GM18861 (cell line): ENCODE data around the gene RBM38.

ENCODE experiments used
- ATAC-seq: cut with Tn5 transposase; IDR thresholded peaks from one replicate; pipeline ENCODE4 v1.9.1; 2021; ENCODE audit not compliant: unreplicated experiment

The RBM38 gene

DNA sequence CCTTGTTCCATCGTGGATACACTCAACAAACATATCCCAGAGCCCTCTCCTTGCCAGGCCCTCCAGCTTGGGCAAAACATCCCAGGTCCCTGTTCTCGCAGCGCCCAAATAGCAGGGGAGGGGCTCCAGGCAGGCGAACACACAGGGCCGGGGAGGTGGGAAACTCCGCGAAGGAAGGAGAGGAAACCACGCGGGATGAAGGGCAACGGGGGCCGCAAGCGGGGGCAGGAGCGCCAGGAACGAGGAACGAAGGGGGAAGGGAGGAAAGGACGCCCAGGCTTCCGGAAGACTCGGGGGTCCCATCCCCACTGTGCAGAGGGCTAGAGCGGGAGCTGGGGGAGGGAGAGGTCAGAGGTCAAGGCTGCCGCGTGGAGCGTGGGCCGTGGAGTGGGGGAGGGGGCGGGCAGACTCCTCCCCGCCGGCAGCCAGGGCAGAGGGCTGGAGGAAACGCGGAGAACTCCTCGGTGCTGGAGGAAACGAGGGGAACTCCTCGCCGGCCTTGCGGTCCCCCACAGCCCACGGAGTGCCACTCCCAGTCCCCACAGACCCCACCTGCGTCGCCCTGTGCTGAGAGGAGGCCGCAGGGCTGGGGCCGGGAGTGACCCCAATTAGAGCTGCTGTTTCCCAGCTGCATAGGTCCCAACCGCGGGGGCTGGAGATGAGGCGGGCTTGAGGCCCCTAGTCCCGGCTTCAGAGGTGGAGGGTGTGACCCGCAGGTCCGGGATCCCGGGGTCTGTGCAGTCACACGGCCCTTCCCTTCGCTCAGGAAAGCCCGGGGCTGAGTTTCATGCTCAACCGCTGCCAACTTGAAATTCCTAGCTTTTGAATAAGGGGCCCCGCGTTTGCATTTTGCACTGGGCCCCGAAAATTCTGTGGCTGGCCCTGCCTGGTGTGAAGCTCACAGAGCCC is 1.2 kb upstream of the RBM38 start:
- no peak for ATAC-seq

DNA sequence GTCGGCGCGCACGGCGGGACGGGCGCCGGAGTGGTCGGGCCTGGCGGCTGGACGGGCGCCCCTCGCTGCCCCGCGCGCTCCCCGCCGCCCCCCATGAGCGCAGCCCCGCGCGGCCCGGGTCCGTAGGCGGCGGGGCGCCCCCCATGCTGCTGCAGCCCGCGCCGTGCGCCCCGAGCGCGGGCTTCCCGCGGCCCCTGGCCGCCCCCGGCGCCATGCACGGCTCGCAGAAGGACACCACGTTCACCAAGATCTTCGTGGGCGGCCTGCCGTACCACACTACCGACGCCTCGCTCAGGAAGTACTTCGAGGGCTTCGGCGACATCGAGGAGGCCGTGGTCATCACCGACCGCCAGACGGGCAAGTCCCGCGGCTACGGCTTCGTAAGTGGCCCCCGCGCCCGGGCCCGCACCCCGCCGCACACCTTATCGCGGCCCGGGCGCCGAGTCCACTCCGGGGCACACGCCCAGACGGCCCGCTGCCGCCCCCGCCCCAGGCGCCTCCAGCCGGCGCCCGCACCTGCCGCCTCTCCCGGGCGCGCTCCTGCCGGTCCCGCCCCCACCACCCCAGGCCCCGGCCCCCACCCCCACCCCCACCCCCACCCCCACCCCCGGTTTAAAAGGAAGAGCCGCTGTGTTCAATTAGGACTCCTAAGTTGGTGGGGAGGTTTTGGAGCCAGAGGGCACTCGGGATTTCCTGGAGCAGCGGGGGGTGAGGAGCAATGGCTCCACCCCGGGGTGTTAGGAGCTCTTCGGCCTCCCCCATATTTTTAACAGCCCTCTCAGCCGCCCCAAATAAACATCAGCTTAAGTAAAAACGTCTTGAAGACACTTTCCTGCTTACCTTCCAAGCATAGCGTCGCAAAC is 474 bp downstream of the RBM38 start:
- no peak for ATAC-seq

DNA sequence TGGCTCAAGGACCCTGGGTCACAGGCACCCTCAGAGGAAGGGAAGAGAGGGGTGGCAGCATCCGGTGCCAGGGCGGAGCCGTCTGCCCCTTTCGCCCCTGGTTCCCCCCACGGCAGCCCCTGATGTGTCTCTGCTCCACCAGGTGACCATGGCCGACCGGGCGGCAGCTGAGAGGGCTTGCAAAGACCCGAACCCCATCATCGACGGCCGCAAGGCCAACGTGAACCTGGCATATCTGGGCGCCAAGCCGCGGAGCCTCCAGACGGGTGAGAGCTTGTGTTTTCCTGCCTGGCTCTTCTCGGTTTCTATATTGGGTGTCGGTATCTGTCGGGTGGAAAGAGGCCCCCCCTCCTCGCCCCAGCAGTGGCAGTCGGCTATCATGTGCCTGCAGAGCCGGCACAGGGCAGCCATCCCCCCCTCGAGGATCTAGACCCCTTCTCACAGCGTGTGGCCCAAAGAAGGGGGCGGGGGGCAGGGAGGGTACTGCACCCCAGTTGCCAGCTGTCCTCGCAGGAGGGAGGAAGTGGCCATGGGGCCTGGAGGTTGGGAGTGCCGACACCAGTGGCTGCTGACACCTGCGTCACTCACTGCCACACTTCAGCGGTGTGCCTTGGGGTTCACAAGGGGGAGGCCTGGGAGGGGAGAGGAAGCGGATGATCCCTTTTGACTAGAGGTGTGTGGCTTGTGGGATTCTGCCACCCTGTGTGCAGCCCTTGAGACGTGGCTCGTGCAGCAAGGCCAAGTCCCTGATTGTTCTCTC is 1.5 kb downstream of the RBM38 start:
- ATAC-seq = no peak

DNA sequence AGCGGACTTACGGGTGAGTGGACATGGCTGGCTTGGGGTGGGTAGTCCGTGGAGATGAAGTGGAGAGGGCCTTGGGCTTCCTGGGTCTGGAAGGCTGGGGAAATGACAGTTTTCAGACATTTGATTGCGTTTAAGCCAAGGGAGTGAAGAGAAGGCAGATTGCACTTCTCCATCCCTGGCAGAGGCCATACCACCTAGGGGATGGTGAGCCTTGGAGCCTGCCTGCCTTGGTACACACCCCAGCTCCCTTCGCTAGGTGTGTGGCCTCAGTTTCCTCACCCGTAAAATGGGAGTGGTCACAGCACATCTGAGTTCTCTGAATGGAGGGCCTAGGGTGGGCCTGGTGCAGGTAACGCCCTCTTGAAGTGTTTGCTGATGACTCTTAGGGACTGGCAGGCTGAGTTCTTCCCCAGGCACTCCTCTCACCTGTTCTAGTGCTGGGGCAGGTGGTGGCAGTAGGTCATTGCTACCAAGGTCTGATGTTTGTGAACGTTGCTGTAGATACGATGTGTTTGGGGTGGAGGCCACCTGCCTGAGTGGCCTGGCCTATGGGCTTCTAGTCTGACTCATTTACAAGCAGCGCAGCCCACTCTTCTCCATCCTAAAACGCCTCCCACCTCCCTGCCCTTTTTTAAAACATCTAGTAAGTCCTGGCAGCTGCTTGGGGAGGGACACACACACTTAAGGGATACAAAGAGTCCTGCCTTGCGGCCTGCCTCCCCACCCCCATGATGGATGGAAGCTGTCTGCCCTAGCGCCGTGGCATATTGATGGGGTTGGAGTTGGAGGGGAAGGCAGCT is 2.3 kb downstream of the RBM38 start:
- no peak for ATAC-seq

DNA sequence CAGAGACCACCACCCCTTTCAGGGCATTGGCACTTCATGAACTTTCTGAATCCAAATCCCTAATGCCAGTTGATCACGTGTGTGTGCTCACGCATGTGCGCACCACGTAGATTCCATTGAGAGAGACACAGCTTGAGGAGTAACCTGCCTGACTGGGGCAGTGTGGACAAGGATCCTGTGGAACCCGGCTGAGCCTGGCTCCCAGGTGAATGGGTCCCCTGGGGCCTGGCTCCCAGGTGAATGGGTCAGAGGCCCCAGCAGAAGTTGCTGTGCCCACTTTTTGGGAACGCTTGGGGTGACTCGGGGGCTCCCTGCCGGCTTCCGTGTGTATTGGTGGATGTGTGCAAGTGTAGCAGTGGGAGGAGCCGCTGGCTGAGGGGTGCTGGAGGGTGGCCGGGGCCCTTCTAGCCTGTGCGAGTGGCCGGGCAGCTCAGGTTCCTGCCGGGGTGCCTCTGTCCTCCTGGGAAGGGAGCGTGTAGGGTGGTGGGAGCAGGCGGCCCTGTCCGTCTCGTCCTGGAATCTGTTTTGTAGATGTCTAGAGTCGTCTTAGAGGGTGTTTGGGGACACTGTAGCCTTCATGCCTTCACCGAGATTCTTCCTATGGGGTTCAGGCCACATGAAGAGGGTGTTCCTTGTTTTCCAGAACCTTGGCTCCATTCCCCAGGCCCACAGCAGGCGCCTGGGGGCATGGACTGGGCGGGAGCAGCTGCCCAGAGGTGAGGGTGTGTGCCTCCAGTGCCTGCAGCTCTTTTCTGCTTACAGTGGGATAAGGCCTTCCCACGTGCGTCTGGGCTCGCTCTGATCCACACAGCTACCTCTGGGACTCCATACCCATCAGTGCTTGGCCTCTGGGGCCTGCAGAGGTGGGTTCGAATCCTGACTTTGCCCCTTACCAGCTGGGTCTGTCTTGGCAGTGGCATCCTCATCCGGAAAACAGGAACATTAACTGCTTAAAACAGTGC is 3.2 kb downstream of the RBM38 start:
- ATAC-seq = no peak

DNA sequence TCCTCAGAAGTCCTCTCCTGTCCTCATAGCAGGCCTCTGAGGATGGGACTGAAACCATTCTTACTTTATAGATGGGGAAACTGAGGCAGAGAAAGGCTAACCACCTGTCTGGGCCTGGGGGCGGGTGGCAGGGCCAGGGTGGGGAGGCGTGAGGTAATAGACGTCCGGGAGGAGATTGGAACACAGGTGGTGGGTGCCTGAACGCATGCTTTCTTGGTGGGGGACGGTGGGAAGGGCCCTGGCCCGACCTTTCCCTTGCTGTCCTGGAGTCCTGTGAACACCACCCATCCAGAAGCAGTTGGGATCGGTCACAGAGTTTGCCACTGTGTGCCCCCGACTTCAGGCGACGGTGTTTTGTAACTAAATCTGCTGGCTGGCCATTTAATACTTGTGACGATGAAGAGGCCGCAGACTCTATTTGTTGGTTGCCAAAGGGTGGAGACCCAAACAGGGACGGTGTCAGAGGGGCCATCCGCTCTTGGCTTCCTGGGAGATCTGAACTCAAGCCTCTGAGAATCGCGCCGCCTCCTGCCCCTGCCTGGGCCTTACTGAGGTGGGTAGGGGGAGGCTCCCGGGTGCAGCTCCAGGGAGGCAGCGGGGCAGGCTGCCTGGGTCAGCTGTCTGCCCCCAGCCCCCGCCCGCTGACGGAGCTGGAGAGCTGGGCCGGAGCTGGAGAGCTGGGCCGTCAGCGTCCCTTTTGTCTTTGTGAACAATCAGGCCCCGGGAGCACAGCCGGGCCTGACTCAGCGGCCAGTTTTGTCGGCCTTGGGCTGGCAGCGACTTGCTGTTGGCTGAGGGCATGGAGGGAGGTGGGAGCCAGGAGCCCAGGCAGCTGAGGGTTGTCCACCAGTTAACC is 4.1 kb downstream of the RBM38 start:
- no peak for ATAC-seq

DNA sequence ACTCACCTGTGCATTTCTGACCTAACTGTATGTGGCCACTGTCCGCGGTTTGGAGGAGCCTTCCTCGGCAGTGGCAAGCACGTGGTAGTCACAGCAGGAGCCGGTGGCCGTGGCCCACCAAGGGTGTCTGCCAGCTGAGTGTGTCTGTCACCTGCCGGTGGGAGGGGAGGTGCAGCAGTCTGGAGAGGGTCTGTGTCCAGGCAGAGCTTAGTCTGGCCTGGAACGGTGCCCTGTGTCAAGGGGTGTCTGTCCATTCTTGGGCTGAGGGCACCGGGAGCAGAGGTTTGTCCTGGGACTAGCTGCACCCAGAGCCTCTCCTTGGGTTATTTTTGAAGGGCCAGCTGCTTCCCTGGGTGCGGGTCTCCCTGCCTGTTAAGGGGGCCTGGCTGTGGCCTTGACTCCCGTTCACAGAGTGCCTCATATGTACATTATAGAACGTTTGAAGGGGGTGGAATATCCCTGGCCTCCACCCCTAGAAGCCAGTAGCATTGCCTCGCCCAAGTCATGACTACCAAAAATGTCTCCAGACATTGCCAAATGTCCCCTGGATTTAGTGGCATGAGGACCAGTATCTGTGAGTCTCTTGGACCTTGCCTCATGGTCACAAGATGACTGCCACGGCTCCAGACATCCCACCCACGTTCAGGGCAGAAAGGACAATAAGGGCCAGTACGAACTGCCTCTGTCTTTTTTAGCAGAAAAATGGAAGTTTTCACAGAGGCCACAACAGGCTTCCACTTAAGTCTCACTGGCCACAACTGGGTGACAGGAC is 5.2 kb downstream of the RBM38 start:
- no peak for ATAC-seq

DNA sequence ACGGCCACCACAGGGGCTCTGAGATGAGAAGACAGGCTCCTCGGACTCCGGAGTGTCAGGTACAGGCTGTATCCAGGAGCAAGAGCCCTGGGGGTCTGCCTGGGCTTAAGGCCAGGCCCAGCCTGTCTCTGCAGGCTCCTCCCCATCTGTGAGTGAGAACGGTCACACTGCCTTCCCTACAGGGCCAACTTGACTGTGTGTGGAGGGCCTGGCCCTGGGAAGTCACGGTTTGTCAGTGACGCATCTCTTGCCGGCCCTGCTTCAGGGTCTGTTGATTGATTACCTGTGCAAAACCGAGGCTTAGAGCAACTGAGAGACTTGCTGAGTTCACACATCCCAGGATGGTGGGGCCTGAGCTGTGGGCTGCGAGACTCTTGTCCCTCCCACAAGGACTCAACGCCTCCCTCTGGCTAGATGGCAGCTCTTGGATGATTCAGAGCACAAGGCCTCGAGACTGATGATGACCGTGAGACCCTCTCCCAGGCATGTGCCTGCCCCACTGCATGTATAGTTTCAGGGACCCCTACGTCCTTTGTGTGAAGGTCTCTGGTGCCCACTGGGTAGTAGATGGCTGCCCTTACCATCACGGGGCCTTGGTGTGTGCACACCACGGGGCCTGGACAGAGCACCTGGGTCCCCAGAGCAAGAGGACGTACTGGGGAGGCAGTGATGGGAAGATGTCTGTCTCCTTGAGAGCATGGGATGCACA is 5.9 kb downstream of the RBM38 start:
- no peak for ATAC-seq

DNA sequence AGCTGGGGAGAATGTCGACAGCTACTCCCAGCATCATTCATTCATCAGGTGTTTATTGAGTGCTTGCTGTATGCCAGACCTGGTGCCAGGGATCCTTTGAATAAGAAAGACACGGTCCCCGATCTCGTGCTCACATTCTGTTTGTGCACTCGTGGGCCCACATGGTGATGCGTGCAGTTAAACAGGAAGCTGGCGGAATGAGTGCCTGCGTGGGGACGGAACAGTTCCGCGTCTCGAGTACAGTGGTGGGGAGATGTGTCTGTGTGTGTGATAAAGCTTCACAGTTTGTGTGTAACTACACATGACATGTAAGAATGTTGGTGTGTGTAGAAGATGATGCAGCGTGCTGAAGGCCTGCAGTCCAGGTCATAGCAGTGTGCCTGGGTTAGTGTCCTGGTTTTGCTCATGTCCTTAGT is 6.5 kb downstream of the RBM38 start:
- ATAC-seq = peak; percentile 10

DNA sequence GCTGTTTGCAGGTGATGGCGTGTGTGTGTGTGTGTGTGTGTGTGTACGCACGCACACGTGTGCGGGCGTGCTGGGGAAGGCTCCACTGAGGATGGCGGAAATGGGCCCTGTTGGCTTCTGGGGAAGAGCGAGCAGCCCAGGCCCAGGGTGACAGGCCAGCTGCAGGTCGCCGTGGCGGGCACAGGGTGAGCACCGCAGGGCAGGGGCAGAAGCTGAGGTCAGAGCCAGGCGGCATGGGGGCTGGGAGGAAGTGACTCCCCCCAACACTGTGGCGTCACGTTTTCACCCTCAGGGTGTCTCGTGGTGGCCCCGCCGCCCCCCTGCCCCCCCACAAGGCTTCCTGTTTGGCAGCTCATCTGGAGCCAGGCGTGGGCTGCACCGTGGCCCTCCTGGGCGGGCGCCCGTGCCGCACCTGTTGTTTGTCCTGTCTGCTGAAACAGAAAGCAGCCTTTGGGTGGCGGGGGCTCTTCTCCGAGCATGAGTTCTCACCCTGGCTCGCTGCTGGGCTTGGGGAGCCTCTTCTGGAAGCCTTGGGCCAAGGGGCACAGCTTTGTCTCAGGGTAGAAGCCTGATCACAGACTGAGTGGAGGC is 7.1 kb downstream of the RBM38 start:
- ATAC-seq = peak; percentile 44

DNA sequence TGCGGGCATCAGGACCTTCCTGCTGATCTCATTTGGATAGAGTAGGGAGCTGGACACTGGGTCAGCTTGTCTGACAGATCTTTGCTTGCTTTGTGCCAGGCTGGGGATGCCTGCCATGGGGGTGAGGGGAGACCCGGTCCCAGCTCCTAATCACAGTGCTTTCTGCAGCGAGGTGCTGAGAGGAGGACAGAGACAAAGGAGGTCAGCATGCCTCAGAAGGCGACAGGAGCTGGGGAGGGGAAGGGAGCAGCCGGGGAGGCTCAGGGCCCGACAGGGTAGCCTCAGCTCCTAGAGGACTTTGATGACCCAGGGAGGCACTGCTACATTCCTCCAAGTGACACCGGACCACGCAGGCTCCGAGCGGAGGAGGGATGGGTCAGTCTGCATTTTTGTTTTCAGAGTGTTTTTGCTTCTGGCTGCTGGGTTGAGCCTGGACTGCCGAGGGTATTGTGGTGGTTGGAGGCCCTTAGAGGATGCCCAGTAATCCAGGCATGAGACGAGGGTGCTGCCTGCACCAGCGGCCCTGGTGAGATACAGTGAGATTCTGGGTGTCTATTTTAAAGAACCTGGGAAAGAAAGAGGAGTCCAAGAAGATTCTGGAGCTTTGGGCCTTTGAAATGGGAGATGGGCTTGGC is 7.8 kb downstream of the RBM38 start:
- no peak for ATAC-seq

DNA sequence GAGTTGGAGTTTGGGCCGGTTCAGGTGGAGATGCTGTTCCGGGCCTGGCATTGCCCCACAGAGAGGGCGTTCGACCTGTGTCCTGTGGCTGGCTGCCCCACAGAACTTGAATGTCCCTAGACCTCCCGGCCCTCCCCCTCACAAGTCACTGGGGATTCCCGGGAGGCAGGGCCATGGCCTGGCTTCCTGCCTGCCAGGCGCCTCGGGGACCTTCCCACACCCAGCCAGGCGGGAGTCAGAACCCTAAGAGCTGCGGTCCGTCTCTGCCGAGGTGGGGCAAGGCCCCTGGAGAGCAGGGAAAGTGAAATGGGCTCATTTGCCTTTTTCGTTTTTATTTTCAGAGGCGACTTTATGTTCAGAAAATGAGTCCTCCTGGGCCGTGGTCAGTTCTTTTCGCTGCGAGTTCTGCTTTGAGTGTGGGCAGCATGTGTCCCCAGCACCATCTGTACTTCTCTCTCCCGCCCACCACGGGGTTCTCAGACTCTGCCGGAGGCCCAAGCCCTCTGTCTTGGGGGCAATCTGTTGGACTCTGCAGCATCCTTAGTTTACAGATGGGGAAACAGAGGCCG is 8.5 kb downstream of the RBM38 start:
- peak; percentile 29 for ATAC-seq

DNA sequence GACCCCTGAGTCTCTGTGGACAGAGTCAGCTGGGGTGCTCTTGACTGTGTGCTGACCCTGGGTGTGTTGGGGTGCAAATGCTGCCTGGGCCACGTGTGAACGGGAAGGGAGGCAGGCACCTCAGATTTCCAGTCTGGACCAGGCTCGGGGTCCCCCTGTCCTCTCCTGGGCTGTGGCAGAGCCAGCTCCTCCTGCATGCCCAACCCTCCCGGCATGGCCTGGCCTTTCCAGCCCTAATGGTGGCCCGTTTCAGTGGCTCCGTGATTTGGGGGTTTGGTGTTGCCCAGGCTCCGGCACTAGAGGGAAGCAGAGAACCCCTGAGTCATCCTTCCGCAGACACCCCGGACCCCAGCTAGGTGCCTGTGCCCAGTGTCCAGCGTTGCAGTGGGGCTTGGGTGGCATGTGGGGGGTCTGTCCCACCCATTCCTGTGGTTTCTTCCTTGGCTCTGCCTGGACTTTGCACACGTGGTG is 9.1 kb downstream of the RBM38 start:
- no peak for ATAC-seq

DNA sequence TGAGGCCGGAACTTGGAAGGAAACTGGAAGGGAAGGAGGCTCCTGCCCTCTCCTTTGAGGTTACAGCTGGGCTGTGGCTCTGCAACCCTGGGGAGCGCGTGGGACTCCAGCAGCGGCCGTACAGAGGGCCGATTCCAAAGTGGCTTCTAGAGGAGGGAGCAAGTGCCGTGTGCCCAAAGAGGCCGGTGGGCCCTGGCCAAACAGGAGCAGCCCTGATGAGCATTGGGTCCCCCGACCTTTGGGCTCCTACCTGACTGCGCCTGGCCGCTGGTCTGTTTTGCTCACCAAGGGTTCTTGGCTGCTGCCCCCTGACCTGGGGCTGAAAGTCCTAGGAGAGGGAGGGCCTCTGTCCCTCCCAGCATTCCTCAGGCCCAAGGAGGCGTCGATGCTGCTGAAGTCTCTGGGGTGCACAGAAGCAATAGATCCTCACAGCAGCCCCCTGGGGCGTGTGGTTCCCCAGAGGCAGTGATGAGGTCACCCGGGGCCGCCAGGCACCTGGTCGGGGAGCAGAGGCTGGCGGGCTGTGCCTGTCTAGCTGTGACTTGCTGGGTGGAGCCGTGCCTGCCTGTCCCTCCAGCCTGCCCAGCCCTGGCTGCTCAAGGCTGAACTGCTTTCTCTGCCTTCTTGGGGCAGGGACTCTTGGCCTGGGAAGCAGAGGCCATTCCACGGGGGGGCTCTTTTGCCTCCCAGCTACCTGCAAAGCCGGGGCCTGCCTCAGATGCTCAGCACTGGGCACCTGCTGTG is 9.8 kb downstream of the RBM38 start:
- ATAC-seq = peak; percentile 35

DNA sequence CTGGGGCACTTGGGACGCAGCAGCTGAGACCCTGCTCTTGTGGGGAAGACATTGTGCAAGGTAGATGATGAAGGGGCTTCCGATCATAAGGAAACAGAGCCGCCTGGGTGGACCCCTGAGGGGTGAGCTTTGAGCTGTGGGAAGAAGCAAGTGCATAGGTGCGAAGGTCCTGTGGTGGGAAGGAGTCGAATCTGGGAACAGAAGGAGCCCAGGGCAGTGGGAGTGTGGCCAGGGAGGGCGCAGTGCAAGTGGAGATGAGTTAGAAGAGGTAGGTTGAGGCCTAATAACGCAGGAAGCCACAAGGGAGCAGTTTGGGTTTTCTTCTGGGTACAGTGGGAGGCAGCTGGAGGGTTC is 10.3 kb downstream of the RBM38 start:
- no peak for ATAC-seq
